ENCODE data around the gene GBP1. TPM values are rescaled to one million over a fixed set of nuclear protein-coding genes. Genes with fewer than 3 reads are reported as not detected.

GBP1 gene
- total and polyA plus RNA-seq, 2 donors (not counting 3 experiments of a cell fraction or from before 2014, with no cell fraction given) = 11.6 to 28.0 TPM

DNA sequence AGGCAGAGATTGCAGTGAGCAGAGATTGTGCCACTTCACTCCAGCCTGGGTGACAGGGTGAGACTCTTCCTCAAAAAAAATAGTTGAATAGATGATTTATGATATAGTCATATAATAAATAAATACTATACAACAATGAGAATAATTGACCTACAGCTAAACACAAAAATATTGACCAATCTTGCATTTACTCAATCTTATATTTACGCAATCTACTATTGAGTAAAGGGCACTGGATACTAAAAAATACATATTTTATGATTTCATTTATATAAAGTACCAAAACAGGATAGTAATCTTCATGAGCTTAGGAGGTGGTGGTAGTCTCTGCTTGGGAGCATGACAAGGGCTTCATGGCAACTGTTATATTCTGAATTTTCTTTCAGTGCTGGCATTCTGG, 23.3 kb downstream of the GBP1 start:
- POLR2A ChIA-PET = no interaction called here
- H3K4me2 ChIP-seq (ENCODE audit: insufficient read depth, low read length) = no peak overlapping the region
- FAIRE-seq (no peak), DNase-seq (ENCODE audit: low read depth, low spot score) (no peak)
- H3K9me1 ChIP-seq (replicated peaks; ENCODE audit: control insufficient read depth, extremely low read depth, insufficient read depth, low read length) = no peaks in the 10 kb centered on the region
- CTCF ChIA-PET = interaction anchor here (0.6 to 1.3 kb wide), 3 partner anchors 15 to 44 kb away, joined by 3 to 6 read pairs (median 4); partner anchors contain the start of gene GBP3
- no peak overlapping the region for H2AFZ ChIP-seq (ENCODE audit: low read depth, low read length)
- dilution Hi-C loops (cut with MboI; ENCODE audit: extremely low pct_ligation_motif_present, low sequenced_read_pairs) = no loop called here
- H3K36me3 ChIP-seq (ENCODE audit: control insufficient read depth in 2 of 2, extremely low read depth in 1 of 2, insufficient read depth in 2 of 2, low read length in 2 of 2) = no peaks in the 10 kb centered on the region
- no peaks in the 10 kb centered on the region for H3K79me2 ChIP-seq (ENCODE audit: control insufficient read depth, insufficient read depth, low read length)
- H3K27me3 ChIP-seq (ENCODE audit: control insufficient read depth in 2 of 2, insufficient read depth in 2 of 2, low read length in 2 of 2) = no peaks in the 10 kb centered on the region
- BruUV-seq (replicated peaks) = no TSS peak
- no peaks in the 10 kb centered on the region for H3K4me1 ChIP-seq (ENCODE audit: control insufficient read depth, extremely low read depth, insufficient read depth, low read length)
- no peaks in the 10 kb centered on the region for H4K20me1 ChIP-seq (replicated peaks; ENCODE audit: control insufficient read depth, extremely low read depth, insufficient read depth, low read length)
- H3K9me3 ChIP-seq (replicated peaks; ENCODE audit: control insufficient read depth, insufficient read depth, low read length) = no peaks in the 10 kb centered on the region
- intact Hi-C loops (cut with micrococcal nuclease) = no loop called here
- no peak for TF ChIP-seq MYC (IDR thresholded peaks at IDR 0.05; ENCODE audit: low read depth, low read length)
- TF ChIP-seq GATA2 (IDR thresholded peaks at IDR 0.05; ENCODE audit: insufficient read depth, insufficient read length, low read depth, low read length) = no peak
- no peak for TF ChIP-seq POLR2AphosphoS5 (IDR thresholded peaks at IDR 0.05; ENCODE audit: insufficient read depth, low read depth, low read length)
- no peak for TF ChIP-seq CTCF (IDR thresholded peaks at IDR 0.05; ENCODE audit: extremely low read depth in 1 of 2, insufficient read depth in 1 of 2, low read depth in 1 of 2, low read length in 2 of 2)
- no peak for TF ChIP-seq POLR2A (IDR thresholded peaks at IDR 0.05; ENCODE audit: low read depth, low read length)
- TF ChIP-seq EZH2 (IDR thresholded peaks at IDR 0.05; ENCODE audit: borderline replicate concordance, low read depth, low read length, severe bottlenecking) = no peak
- no peak for TF ChIP-seq FOS (IDR thresholded peaks at IDR 0.05; ENCODE audit: borderline replicate concordance, insufficient read depth, low read length)
- TF ChIP-seq MAX (IDR thresholded peaks at IDR 0.05; ENCODE audit: insufficient read depth, insufficient read length) = no peak
- no peak for TF ChIP-seq JUN (IDR thresholded peaks at IDR 0.05; ENCODE audit: borderline replicate concordance, insufficient read depth, insufficient read length, low read depth)
- H3K9ac ChIP-seq (replicated peaks; ENCODE audit: extremely low read depth, insufficient read depth, low read length) = no peak overlapping the region
- no peak overlapping the region for H3K4me3 ChIP-seq (replicated peaks in 1 of 3; ENCODE audit: insufficient read depth in 1 of 3, low read depth in 1 of 3, low read length in 3 of 3)
- no peak overlapping the region for H3K27ac ChIP-seq (ENCODE audit: insufficient read depth, low read depth, low read length)

Data from endothelial cell of umbilical vein (primary cell).